ENCODE results near the gene KIFC1.

The KIFC1 gene

GRCh38 chr6:33455051-33455450, 63.4 kb downstream of the KIFC1 start:
- peak; percentile 8 for DNase-seq (ENCODE audit: low spot score)
- TF ChIP-seq CTCF (IDR thresholded peaks at IDR 0.05; ENCODE audit: extremely low read depth, insufficient read depth, missing control alignments): no peak
- in situ Hi-C loops (cut with MboI; ENCODE audit: low pct_unique_long_range_greater_than_20kb, low sequenced_read_pairs, unreplicated experiment): no loop called here

GRCh38 chr6:33456156-33456555, 64.5 kb downstream of the KIFC1 start:
- in situ Hi-C loops (cut with MboI; ENCODE audit: low pct_unique_long_range_greater_than_20kb, low sequenced_read_pairs, unreplicated experiment): no loop called here
- TF ChIP-seq CTCF (IDR thresholded peaks at IDR 0.05; ENCODE audit: extremely low read depth, insufficient read depth, missing control alignments): no peak
- DNase-seq (ENCODE audit: low spot score): no peak

- in situ Hi-C loops (cut with MboI; ENCODE audit: low pct_unique_long_range_greater_than_20kb, low sequenced_read_pairs, unreplicated experiment): no loop called here
- no peak for DNase-seq (ENCODE audit: low spot score)
- TF ChIP-seq CTCF (IDR thresholded peaks at IDR 0.05; ENCODE audit: extremely low read depth, insufficient read depth, missing control alignments): no peak
Measured at GRCh38 chr6:33458676-33459075, 67.1 kb downstream of the KIFC1 start.

GRCh38 chr6:33459226-33459625, 67.6 kb downstream of the KIFC1 start:
- no peak for DNase-seq (ENCODE audit: low spot score)
- no peak for TF ChIP-seq CTCF (IDR thresholded peaks at IDR 0.05; ENCODE audit: extremely low read depth, insufficient read depth, missing control alignments)
- in situ Hi-C loops (cut with MboI; ENCODE audit: low pct_unique_long_range_greater_than_20kb, low sequenced_read_pairs, unreplicated experiment): no loop called here
